Measurements from ENCODE around the gene C6.
A peak's percentile ranks its signal among the peaks of the same experiment; 100 is the strongest.

C6 gene

GRCh38 chr5:41122459-41122858 lies 90.9 kb downstream of the C6 start:
- DNase-seq (ENCODE audit: low spot score), result no peak

DNA sequence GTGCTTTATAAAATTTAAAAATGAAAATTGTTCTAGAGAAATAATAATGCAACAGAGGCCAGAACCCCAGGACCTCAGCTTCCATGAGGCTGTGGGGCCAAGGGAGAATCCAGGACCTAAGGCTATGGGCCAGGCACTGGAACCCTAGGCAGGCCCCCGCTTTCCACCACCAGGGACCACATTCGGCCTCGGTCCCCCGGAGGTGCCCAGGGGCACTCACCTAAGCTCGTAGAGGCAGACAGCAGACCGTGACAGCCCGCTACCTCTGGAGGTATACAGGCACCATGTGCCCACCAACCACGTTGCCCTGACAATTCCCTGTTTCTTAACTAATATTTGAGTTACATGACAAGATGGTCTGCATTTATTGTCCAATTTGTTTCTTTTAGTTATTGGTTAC lies 92.7 kb downstream of the C6 start:
- DNase-seq (ENCODE audit: low spot score), result no peak

DNA sequence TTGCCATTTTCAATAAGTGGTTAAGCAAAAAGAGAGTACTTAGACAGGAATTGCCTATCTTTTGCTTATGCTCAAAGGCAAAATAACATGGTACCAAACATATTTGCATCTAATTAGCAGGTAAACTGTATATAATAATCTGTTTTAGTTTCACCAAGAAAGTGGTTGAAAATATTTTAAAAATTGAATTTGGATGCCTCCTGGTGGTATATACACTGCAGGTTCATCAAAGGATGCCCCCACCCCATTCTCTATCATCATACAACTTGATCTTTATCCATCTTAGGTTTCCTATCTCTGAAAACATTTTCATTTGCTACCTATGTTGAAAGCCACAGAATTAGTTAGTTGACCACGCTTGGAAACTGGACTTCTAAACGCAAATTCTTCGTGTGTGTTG lies 95.2 kb downstream of the C6 start:
- no peak for DNase-seq (ENCODE audit: low spot score)

DNA sequence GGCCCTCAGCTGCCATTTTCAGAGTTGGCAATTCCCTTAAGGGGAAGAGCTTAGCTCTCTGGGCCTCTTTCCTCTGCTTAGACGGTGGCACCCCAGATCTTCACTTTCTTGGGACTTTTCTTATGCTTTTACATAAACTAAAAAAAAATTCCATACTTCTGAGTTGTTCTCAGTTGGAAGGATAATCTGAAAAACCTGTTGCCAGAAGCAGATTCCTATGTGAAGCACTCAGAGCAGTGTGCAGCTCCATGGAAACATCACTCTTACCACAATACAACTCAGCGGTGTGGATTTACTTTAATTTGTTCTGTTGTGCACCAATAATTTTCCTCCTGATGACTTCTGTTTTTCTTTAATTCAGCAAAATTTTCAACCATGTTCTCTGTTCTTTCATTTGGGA lies 98.1 kb downstream of the C6 start:
- no peak for DNase-seq (ENCODE audit: low spot score)

- DNase-seq (ENCODE audit: low spot score), result no peak
Observed at GRCh38 chr5:41112486-41113455, 100.6 kb downstream of the C6 start.

GRCh38 chr5:41109186-41109585 lies 104.1 kb downstream of the C6 start:
- no peak for DNase-seq (ENCODE audit: low spot score)

GRCh38 chr5:41102341-41102740 lies 111.0 kb downstream of the C6 start:
- DNase-seq (ENCODE audit: low spot score), result no peak

DNA sequence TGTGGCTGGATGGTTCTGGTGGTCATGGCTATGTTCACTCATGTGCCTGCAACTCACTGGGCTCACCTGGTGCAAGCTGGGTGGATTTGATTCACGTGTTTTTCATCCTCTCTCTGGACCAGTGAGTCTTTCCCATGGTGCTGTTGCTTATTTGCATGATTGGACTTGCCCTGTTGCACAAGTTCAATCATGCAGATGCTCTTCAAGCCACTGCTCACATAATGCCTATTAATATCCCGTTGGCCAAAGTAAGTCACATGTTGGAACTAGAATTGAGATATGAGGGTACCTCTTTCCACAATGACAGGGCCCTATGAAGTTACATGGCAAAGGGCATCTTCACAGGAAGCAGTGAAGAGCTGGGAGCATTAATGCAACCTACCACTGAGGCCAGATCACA lies 115.7 kb downstream of the C6 start:
- no peak for DNase-seq (ENCODE audit: low spot score)

DNA sequence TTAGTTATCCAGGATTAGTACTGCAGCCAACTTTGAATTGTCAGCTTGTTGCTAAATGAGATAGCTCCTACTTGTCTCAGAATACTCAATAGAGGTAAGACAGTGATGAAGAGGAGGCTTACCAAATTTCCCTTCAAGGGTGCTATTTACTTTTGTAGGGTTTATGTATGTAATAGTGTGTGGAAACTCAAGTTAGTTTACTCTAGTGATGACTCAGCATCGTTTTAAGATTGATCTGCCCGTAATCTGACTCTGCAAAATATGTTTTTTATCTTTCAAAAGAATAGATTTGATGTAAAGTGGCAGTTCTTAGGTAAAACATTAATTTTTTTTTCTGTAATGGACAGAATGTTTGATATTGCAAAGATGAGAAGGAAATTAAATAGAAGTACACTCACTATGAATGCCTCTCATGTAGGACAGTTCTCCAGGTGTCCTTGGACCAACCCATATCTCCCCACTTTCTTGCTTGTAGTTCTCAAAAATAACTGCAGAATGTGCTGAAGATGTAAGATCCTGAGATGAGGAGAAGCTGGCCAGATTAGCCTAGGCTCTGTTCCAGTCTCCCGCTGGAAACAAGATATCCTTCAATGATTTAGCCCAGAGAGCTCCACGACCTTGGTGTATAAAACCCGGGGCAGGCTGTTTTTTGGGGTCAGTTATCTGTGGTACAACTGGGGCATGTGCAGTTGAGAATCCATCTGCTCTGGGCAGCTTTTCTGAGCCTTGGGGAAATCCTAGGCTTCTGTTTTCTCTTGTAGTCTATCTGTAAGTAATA lies 117.8 kb downstream of the C6 start:
- DNase-seq (ENCODE audit: low spot score), result no peak

GRCh38 chr5:41094871-41095270 lies 118.5 kb downstream of the C6 start:
- DNase-seq (ENCODE audit: low spot score), result peak; percentile 10

GRCh38 chr5:41093803-41094202 lies 119.5 kb downstream of the C6 start:
- DNase-seq (ENCODE audit: low spot score), result no peak
